Cardiac septum (tissue), 1 donor: ENCODE results near the gene VGLL4. TPM values are rescaled to one million over a fixed set of nuclear protein-coding genes. Genes with fewer than 3 reads are reported as not detected.
"Not testable (repeated sequence)": the region's sequence is repeated elsewhere in the genome, so short reads cannot be mapped to it uniquely, and the experiment has no call there.

Experiments
- DNase-seq: peaks from one replicate; pipeline ENCODE4 v3.0.0-alpha.2; 2020; ENCODE audit warnings: low spot score
- intact Hi-C: fragments of 100-400 bp; cut with DNase I; formaldehyde crosslinking; loops from one replicate; pipeline ENCODE4 v1.14.0; 2022
- long read RNA-seq: library from polyadenylated mRNA; unstranded; transcript quantifications from one replicate; pipeline ENCODE4 v2.0.0, GENCODE V29; 2021
- total RNA-seq: library from RNA; stranded (reverse); fragmentation: NEBNext Ultra II Directional; extraction: Animal tissue kit (Norgen Biotek cat#: 25700); gene quantifications from one replicate; pipeline ENCODE4 v1.2.1, GENCODE V29; 2021
- donor health status: DM: no; HTN: no; CAD: no.

Gene VGLL4
- total RNA-seq: 40.7 TPM
- long read RNA-seq, partial matches to known transcripts: 5 of 34 reads
- long read RNA-seq, other reads (novel, unspliced or antisense): 24 of 34 reads

- intact Hi-C loops: loop anchor here (1.0 to 5.0 kb wide), 4 partner anchors 41 to 251 kb away; no protein-coding TSS in a partner anchor
- peak; percentile 97 for DNase-seq
These were observed at the start of gene VGLL4 for GRCh38 chr3:11643605-11644087. Gene VGLL4 (minus strand): TSS chr3:11643915. CDS start chr3:11643518, 397 bp downstream.

GRCh38 chr3:11692532-11692813 lies 48.8 kb upstream of the VGLL4 start:
- no peak for DNase-seq
- intact Hi-C loops: no loop called here

- DNase-seq: no peak
- intact Hi-C loops: no loop called here
These were observed 48.2 kb upstream of the VGLL4 start for GRCh38 chr3:11691767-11692531.

GRCh38 chr3:11690863-11691766 lies 47.4 kb upstream of the VGLL4 start:
- intact Hi-C loops: no loop called here
- no peak for DNase-seq

- intact Hi-C loops: no loop called here
These were observed 46.0 kb upstream of the VGLL4 start for GRCh38 chr3:11689749-11690148.

GRCh38 chr3:11684980-11685379 lies 41.3 kb upstream of the VGLL4 start:
- intact Hi-C loops: not testable (repeated sequence)

More at GRCh38 chr3:11689749-11690148, 46.0 kb upstream of the VGLL4 start:
- DNase-seq: no peak

GRCh38 chr3:11680509-11680908 lies 36.8 kb upstream of the VGLL4 start:
- no peak for DNase-seq
- intact Hi-C loops: no loop called here

More at GRCh38 chr3:11684980-11685379, 41.3 kb upstream of the VGLL4 start:
- DNase-seq: not testable (repeated sequence)

- DNase-seq: no peak
- intact Hi-C loops: no loop called here
These were observed 36.2 kb upstream of the VGLL4 start for GRCh38 chr3:11679964-11680363.

GRCh38 chr3:11672363-11672762 lies 28.6 kb upstream of the VGLL4 start:
- intact Hi-C loops: no loop called here

GRCh38 chr3:11671648-11672100 lies 28.0 kb upstream of the VGLL4 start:
- no peak for DNase-seq
- intact Hi-C loops: no loop called here

More at GRCh38 chr3:11672363-11672762, 28.6 kb upstream of the VGLL4 start:
- DNase-seq: no peak

- no peak for DNase-seq
- intact Hi-C loops: no loop called here
These were observed 24.8 kb upstream of the VGLL4 start for GRCh38 chr3:11668243-11669235.

GRCh38 chr3:11665331-11665730 lies 21.6 kb upstream of the VGLL4 start:
- no peak for DNase-seq
- intact Hi-C loops: no loop called here

- intact Hi-C loops: no loop called here
- no peak for DNase-seq
These were observed 18.8 kb upstream of the VGLL4 start for GRCh38 chr3:11662392-11662990.

- no peak for DNase-seq
- intact Hi-C loops: no loop called here
These were observed 18.1 kb upstream of the VGLL4 start for GRCh38 chr3:11661827-11662226.

- no peak for DNase-seq
- intact Hi-C loops: no loop called here
These were observed 17.4 kb upstream of the VGLL4 start for GRCh38 chr3:11661052-11661656.

- no peak for DNase-seq
- intact Hi-C loops: no loop called here
These were observed 16.5 kb upstream of the VGLL4 start for GRCh38 chr3:11660242-11660641.

- intact Hi-C loops: loop anchor here (10.0 kb wide), 1 partner anchor 593 kb away; no protein-coding TSS in a partner anchor
- no peak for DNase-seq
These were observed 14.5 kb upstream of the VGLL4 start for GRCh38 chr3:11658180-11658579.
